Measurements from ENCODE around the gene PGAM4. TPM values are rescaled to one million over a fixed set of nuclear protein-coding genes. Genes with fewer than 3 reads are reported as not detected.
"Not testable (repeated sequence)": the region's sequence is repeated elsewhere in the genome, so short reads cannot be mapped to it uniquely, and the experiment has no call there.

Gene PGAM4
- total RNA-seq, 3 donors from 2014 or later = 0.37 TPM; not detected in 2

DNA sequence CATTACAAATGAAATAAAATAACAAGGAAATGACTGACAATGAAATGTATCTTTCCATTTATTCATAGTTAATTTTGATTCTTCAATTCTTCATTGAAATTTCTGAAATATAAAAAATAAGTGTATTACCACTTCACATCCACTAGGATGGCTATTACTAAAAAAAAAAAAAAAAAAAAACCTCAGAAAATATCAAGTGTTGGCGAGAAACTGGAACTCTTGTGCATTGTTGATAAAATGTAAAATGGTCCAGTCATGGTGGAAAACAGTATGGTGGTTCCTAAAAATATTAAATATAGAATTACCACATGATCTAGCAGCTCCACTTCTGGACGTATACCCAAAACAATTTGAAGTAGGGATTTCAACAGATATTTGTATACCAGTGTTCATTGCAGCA, 22.9 kb downstream of the PGAM4 start:
- Mint-ChIP-seq H3K27me3 (ENCODE audit: low read depth) (no peaks in the 10 kb centered on the region), H3K4me3 (no peak overlapping the region), H3K9me3 (no peaks in the 10 kb centered on the region), H3K36me3 (ENCODE audit: insufficient read depth) (no peaks in the 10 kb centered on the region), H3K4me1 (ENCODE audit: low read depth) (peaks cover 2% of the 10 kb centered on the region)
- ATAC-seq (no peak), DNase-seq (no peak)

DNA sequence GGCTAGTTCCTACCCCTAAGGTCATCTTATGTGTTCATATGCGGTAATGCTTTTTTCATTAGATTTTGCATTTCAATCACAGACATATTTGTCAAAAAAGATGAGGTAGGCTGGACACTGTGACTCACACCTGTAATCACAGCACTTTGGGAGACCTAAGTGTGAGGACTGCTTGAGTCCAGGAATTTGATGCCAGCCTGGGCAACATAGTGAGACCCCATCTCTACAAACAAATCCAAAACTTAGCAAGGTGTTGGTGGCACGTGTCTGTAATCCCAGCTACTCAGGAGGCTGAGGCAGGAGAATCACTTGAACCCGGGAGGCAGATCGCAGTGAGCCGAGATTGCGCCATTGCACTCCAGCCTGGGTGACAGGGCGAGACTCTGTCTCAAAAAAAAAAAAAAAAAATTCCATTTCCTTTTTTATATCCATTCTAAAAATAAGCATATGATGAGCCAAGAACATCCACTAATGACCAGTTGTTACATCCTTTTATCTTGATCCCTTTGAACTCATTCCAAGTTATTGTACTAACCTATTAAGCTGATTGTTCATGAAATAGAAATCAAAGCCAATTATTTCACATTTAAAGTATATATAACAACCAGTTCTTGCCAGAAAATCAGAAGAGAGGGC, 23.4 kb downstream of the PGAM4 start:
- H3K9me3 Mint-ChIP-seq = no peaks in the 10 kb centered on the region
- no peaks in the 10 kb centered on the region for H3K27me3 Mint-ChIP-seq (ENCODE audit: low read depth)
- no peak for ATAC-seq
- DNase-seq = no peak
- no peak overlapping the region for H3K4me3 Mint-ChIP-seq
- H3K4me1 Mint-ChIP-seq (ENCODE audit: low read depth) = peaks cover 2% of the 10 kb centered on the region
- no peaks in the 10 kb centered on the region for H3K36me3 Mint-ChIP-seq (ENCODE audit: insufficient read depth)

DNA sequence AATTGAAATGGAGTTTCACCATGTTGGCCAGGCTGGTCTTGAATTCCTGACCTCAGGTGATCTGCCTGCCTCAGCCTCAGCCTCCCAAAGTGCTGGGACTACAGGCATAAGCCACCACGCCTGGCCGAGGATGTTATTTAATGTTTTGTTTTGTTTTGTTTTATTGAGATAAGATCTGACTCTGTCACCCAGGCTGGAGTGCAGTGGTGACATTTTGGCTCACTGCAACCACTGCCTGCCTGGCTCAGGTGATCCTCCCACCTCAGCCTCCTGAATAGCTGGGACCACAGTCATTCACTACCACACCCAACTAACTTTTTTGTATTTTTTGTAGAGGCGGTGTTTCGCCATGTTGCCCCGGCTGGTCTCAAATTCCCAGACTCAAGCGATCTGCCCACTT, 24.4 kb downstream of the PGAM4 start:
- H3K4me3 Mint-ChIP-seq; DNase-seq; H3K4me1 Mint-ChIP-seq (ENCODE audit: low read depth); H3K9me3 Mint-ChIP-seq; H3K36me3 Mint-ChIP-seq (ENCODE audit: insufficient read depth); ATAC-seq; H3K27me3 Mint-ChIP-seq (ENCODE audit: low read depth): not testable (repeated sequence)

DNA sequence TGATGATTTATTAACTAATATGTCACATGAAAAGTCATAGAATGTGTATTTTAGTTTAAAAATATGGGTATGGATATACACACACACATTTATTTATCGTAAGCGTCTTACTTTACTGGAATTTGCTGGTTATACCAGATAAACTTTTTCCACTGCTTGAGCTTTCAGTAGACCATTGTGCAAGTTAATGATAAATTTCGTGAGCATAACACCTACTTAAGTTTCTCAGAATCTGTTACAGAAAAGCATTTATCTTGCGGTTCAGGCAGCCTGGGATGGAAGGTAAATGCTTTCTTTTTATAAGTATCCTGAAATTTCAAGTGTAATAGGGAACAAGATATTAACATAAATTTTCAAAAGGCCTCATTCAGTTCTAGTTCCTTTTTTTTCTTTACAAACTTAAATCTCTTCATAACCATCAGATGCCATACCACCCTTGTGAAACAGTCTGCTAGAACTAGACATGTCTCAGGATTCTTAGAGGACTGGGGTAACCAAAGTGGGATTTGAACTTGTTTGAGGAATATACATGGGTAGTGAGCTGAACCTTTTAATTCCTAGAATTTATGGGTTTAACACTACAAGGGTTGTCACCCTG, 31.3 kb downstream of the PGAM4 start:
- DNase-seq (no peak), ATAC-seq (no peak)
- Mint-ChIP-seq H3K4me1 (ENCODE audit: low read depth) (peaks cover 7% of the 10 kb centered on the region), H3K4me3 (no peak overlapping the region), H3K9me3 (no peaks in the 10 kb centered on the region), H3K36me3 (ENCODE audit: insufficient read depth) (no peaks in the 10 kb centered on the region), H3K27me3 (ENCODE audit: low read depth) (no peaks in the 10 kb centered on the region)

DNA sequence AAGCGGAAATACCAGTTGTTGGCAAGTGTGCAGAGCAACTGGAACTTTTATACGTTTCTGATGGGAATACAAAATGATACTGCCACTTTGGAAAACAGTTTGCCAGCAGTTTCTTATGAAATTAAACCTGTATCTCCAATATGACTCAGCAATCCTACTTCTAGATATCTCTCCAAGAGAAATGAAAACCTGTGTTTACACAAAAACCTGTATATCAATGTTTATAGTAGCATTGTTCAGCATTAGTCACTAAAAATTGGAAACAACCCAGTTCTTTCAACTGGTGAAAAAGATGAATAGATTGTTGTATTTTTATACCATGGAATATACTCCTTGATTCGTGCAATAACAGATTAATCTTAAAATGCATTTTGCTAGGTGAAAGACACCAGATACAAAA, 32.1 kb downstream of the PGAM4 start:
- H3K27me3 Mint-ChIP-seq (ENCODE audit: low read depth) = no peaks in the 10 kb centered on the region
- no peaks in the 10 kb centered on the region for H3K9me3 Mint-ChIP-seq
- no peak overlapping the region for H3K4me3 Mint-ChIP-seq
- no peaks in the 10 kb centered on the region for H3K36me3 Mint-ChIP-seq (ENCODE audit: insufficient read depth)
- ATAC-seq = no peak
- peaks cover 6% of the 10 kb centered on the region for H3K4me1 Mint-ChIP-seq (ENCODE audit: low read depth)
- DNase-seq = no peak

DNA sequence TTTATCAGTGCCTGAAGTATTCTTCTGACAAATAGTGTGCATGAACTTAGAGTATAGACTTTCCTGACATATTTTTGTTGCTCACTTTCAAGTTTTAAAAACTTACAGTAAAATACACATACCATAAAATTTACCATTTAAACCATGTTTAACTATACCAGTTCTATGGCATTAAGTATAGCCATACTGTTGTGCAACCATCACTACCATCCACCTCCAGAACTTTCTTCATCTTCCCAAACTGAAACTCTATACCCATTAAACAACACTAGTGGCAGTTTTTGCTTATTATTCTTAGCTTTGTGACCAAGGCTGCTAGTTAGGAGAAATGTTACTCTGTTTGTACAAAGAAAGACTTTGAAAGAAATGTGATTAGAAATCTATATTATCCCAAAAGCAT, 33.1 kb downstream of the PGAM4 start:
- H3K4me3 Mint-ChIP-seq = no peak overlapping the region
- no peaks in the 10 kb centered on the region for H3K9me3 Mint-ChIP-seq
- DNase-seq (no peak), ATAC-seq (no peak)
- no peaks in the 10 kb centered on the region for H3K27me3 Mint-ChIP-seq (ENCODE audit: low read depth)
- H3K36me3 Mint-ChIP-seq (ENCODE audit: insufficient read depth) = no peaks in the 10 kb centered on the region
- peaks cover 6% of the 10 kb centered on the region for H3K4me1 Mint-ChIP-seq (ENCODE audit: low read depth)

DNA sequence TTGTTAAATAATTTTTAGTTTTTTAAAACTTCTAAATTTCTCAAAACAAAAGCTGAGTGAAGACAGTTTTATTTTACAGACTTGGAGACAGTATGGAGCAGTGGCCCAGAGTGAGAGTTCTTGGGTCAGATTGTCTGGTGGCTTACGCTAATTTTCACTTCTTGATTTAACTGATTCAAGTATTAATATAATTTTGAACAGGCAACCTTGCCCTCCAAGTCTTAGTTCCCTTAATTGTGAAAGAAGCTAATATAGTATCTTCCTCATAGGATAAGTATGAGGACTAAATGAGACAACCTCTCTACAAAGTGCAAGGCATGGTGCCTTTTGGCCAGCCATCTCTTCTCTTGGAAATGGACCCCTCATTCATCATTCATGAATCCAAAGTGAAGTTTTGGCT, 33.6 kb downstream of the PGAM4 start:
- no peaks in the 10 kb centered on the region for H3K36me3 Mint-ChIP-seq (ENCODE audit: insufficient read depth)
- no peaks in the 10 kb centered on the region for H3K27me3 Mint-ChIP-seq (ENCODE audit: low read depth)
- H3K4me3 Mint-ChIP-seq = no peak overlapping the region
- no peak for DNase-seq
- H3K9me3 Mint-ChIP-seq = no peaks in the 10 kb centered on the region
- ATAC-seq = no peak
- H3K4me1 Mint-ChIP-seq (ENCODE audit: low read depth) = peaks cover 6% of the 10 kb centered on the region

DNA sequence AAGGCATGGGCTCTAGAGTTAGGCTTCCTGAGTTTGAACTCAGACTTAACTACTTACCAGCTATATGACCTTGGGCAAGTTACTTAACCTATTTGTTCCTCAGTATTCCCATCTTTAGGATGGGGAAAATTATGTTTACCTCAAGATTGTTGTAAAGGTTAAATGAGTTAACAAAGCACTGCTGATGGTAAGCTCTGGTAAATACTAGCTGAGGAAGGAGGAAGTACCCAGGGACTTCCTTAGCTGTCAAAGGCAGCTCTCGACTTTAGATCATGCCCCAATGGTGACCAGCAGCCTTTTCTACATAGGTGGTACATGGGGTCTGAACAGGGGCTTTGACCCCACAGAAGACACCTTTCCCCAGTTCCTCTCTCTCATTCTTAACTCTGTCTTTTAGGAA, 38.9 kb downstream of the PGAM4 start:
- H3K27me3 Mint-ChIP-seq (ENCODE audit: low read depth) = no peaks in the 10 kb centered on the region
- no peak overlapping the region for H3K4me3 Mint-ChIP-seq
- no peak for DNase-seq
- H3K36me3 Mint-ChIP-seq (ENCODE audit: insufficient read depth) = no peaks in the 10 kb centered on the region
- no peak for ATAC-seq
- H3K4me1 Mint-ChIP-seq (ENCODE audit: low read depth) = peaks cover 3% of the 10 kb centered on the region
- no peaks in the 10 kb centered on the region for H3K9me3 Mint-ChIP-seq

DNA sequence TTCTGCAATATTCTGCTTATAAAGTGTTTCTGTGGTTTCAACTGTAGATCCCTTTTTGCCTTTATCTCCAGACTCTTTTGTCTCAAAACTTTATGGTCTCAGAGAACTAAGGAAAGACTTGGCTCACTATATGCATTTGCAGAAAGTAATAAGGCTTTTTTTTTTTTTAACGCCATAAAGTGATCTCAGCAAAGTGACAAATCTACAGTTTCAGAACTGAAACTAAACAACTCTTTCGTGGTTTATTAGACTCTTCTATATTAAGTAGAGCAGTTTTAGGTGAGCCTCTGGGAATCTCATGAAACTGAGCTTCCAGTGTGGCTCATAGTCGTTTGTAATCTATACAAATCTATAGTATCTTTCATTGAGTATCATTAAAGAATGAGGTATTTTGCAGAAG, 43.7 kb downstream of the PGAM4 start:
- ATAC-seq = peak in 1 of 2 donors; percentile 51
- Mint-ChIP-seq H3K27me3 (ENCODE audit: low read depth) (no peaks in the 10 kb centered on the region), H3K9me3 (no peaks in the 10 kb centered on the region), H3K36me3 (ENCODE audit: insufficient read depth) (no peaks in the 10 kb centered on the region), H3K4me3 (no peak overlapping the region), H3K4me1 (ENCODE audit: low read depth) (peaks cover 6% of the 10 kb centered on the region)
- no peak for DNase-seq

DNA sequence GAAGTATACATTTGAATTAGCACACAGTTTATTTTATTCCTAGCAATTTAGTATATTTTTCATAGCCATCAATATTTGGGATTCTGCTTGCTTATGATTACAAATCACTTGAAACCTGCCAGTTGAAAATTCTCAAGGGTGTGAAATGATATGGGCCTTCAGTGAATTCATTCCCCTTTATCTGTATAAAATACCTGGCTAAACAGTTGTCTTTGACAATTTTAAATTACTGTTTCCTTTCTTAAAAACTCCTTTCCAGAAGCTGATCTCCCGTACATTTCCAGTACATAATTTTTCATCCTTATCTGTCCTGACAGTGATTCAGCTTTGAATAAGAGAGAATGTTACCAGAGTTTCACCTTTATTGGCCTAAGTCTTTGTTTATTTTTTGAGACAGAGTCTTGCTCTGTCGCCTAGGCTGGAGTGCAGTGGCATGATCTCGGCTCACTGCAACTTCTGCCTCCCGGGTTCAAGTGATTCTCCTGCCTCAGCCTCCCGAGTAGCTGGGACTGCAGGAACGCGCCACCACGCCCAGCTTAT, 45.0 kb downstream of the PGAM4 start:
- Mint-ChIP-seq H3K4me1 (ENCODE audit: low read depth) (peaks cover 6% of the 10 kb centered on the region), H3K9me3 (no peaks in the 10 kb centered on the region), H3K4me3 (no peak overlapping the region), H3K27me3 (ENCODE audit: low read depth) (no peaks in the 10 kb centered on the region), H3K36me3 (ENCODE audit: insufficient read depth) (no peaks in the 10 kb centered on the region)
- ATAC-seq = no peak
- no peak for DNase-seq

DNA sequence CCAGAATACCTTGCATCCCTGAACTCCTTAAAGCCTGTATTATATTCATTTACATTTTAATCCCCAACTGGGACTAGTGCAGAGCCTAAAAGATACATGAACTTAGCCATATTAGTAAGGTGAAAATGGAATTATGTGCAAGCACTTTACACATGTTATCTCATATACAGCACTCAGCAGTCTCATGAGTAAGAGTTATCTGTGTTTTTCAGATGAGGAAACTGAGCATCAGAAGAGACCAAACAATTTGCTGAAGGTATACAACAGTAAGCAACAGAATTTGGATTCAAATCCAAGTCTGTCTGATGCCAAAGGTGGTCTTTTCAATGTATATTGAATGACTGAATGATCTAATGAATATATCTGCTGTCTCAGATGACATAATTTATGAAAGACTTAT, 46.7 kb downstream of the PGAM4 start:
- H3K9me3 Mint-ChIP-seq = no peaks in the 10 kb centered on the region
- H3K27me3 Mint-ChIP-seq (ENCODE audit: low read depth) = no peaks in the 10 kb centered on the region
- ATAC-seq (no peak), DNase-seq (no peak)
- H3K36me3 Mint-ChIP-seq (ENCODE audit: insufficient read depth) = no peaks in the 10 kb centered on the region
- no peak overlapping the region for H3K4me3 Mint-ChIP-seq
- H3K4me1 Mint-ChIP-seq (ENCODE audit: low read depth) = peaks cover 8% of the 10 kb centered on the region

DNA sequence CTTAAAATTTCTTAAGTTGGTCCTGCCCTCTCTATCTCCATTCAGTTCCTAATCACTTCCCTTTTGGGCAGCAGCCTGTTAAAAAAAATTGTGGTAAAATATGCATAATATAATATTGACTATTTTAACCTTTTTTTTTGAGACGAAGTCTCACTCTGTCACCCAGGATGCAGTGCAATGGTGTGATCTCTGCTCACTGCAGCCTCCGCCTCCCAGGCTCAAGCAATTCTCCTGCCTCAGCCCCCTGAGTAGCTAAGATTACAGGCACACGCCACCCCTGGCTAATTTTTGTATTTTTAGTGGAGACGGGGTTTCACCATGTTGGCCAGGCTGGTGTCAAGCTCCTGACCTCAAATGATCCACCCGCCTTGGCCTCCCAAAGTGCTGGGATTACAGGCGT, 50.1 kb downstream of the PGAM4 start:
- not testable (repeated sequence) for H3K4me3 Mint-ChIP-seq; ATAC-seq; H3K27me3 Mint-ChIP-seq (ENCODE audit: low read depth); DNase-seq; H3K36me3 Mint-ChIP-seq (ENCODE audit: insufficient read depth); H3K9me3 Mint-ChIP-seq
- peaks cover 21% of the 10 kb centered on the region for H3K4me1 Mint-ChIP-seq (ENCODE audit: low read depth)

DNA sequence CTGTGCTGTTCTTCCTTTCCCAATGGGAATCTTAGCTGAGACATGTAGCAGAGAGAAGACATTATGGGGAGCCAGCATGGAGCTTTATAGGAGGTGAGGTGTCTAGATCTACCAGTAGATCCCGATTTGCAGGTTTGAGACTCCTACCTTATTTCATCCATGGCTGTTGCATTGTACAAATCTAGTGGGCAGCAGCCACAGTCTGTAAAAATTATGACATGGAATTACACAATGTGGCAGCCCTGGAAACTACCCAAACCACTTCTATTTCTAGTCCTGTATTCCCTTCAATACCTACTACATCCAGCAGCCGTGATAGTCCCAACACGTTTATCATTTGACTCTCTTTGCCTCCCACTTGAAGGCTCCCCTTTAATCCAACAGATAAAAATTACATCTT, 50.9 kb downstream of the PGAM4 start:
- Mint-ChIP-seq H3K4me3 (no peak overlapping the region), H3K27me3 (ENCODE audit: low read depth) (no peaks in the 10 kb centered on the region), H3K9me3 (no peaks in the 10 kb centered on the region), H3K4me1 (ENCODE audit: low read depth) (peaks cover 23% of the 10 kb centered on the region), H3K36me3 (ENCODE audit: insufficient read depth) (no peaks in the 10 kb centered on the region)
- ATAC-seq = no peak
- no peak for DNase-seq

Data from activated T-cell treated with anti-CD3 and anti-CD28 coated beads, Interleukin-2, amount 50 U/mL, for 4 hours (primary cell).